Ishikawa (cell line): ENCODE results near the gene FHL3.

Experiments
- CEBPB ChIP-seq: IDR thresholded peaks from 2 replicates; pipeline ENCODE4 v1.6.1; 2012
- EP300 ChIP-seq: IDR thresholded peaks from 2 replicates; pipeline ENCODE4 v1.6.1; 2012; ENCODE audit warnings: borderline replicate concordance
- MAX ChIP-seq: IDR thresholded peaks from 2 replicates; pipeline ENCODE4 v1.6.1; 2012
- RAD21 ChIP-seq: IDR thresholded peaks from 2 replicates; pipeline ENCODE4 v1.6.1; 2012; ENCODE audit warnings: low read depth
- TAF1 ChIP-seq: IDR thresholded peaks from 2 replicates; pipeline ENCODE4 v1.6.1; 2012; ENCODE audit warnings: low read depth, mild to moderate bottlenecking
- TCF12 ChIP-seq: IDR thresholded peaks from 2 replicates; pipeline ENCODE4 v1.6.1; 2012; ENCODE audit warnings: low read depth
- TF ChIP-seq, protein P1 (sequence below): IDR thresholded peaks from 2 replicates; pipeline ENCODE4 v1.6.1; 2012

GRCh38 chr1:38025233-38025632 lies 19.9 kb upstream of the FHL3 start:
- TF ChIP-seq CEBPB (no peak), TCF12 (no peak), RAD21 (no peak), TAF1 (no peak), MAX (no peak), EP300 (no peak)
- TF ChIP-seq, protein P1, sequence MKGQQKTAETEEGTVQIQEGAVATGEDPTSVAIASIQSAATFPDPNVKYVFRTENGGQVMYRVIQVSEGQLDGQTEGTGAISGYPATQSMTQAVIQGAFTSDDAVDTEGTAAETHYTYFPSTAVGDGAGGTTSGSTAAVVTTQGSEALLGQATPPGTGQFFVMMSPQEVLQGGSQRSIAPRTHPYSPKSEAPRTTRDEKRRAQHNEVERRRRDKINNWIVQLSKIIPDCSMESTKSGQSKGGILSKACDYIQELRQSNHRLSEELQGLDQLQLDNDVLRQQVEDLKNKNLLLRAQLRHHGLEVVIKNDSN: no peak
